GM12874 (cell line): ENCODE measurements around the gene PTPN18.

Experiments
- CTCF ChIP-seq: IDR thresholded peaks from 2 replicates; pipeline ENCODE4 v1.5.1; 2011; ENCODE audit warnings: low read depth, mild to moderate bottlenecking, control low read depth, low read length, moderate library complexity; ENCODE audit not compliant: insufficient read depth

Gene PTPN18

GRCh38 chr2:130358420-130359350 lies 2.8 kb downstream of the PTPN18 start:
- no peak for TF ChIP-seq CTCF

GRCh38 chr2:130359466-130359865 lies 3.6 kb downstream of the PTPN18 start:
- no peak for TF ChIP-seq CTCF

- no peak for TF ChIP-seq CTCF
Observed at GRCh38 chr2:130363479-130363878, 7.6 kb downstream of the PTPN18 start.

- no peak for TF ChIP-seq CTCF
Observed at GRCh38 chr2:130365075-130365474, 9.2 kb downstream of the PTPN18 start.

GRCh38 chr2:130365963-130366362 lies 10.1 kb downstream of the PTPN18 start:
- TF ChIP-seq CTCF = no peak

- TF ChIP-seq CTCF = no peak
Observed at GRCh38 chr2:130366720-130367119, 10.9 kb downstream of the PTPN18 start.

GRCh38 chr2:130368786-130369185 lies 12.9 kb downstream of the PTPN18 start:
- TF ChIP-seq CTCF = no peak
